ENCODE data around the gene MAPK11. TPM values are rescaled to one million over a fixed set of nuclear protein-coding genes. Genes with fewer than 3 reads are reported as not detected.
A peak's percentile ranks its signal among the peaks of the same experiment; 100 is the strongest.

MAPK11 gene
- total RNA-seq, 2 donors from 2014 or later: 11.4 to 14.1 TPM

- no peaks in the 10 kb centered on the region for H3K9me3 ChIP-seq
- H3K36me3 ChIP-seq: no peaks in the 10 kb centered on the region
- TF ChIP-seq CTCF (IDR thresholded peaks at IDR 0.05) (no peak), POLR2A (IDR thresholded peaks at IDR 0.05) (no peak), POLR2AphosphoS5 (IDR thresholded peaks at IDR 0.05) (no peak)
- intact Hi-C loops (cut with DNase I): no loop called here
- H3K4me1 ChIP-seq (replicated peaks): peaks cover 4% of the 10 kb centered on the region
- H3K27me3 ChIP-seq (replicated peaks; ENCODE audit: insufficient read depth): no peaks in the 10 kb centered on the region
- no peak for DNase-seq (ENCODE audit: low spot score)
- 2% methylated on average over 20 of the region's 92 CpGs for WGBS
- H3K27ac ChIP-seq: peak overlapping the region; percentile 42 to 51
- H3K4me3 ChIP-seq: peak overlapping the region; percentile 43 to 49
Measured at GRCh38 chr22:50260801-50261614, 9.2 kb downstream of the MAPK11 start.

- WGBS: 35% methylated on average over 11 of the region's 11 CpGs
- intact Hi-C loops (cut with DNase I): no loop called here
- no peaks in the 10 kb centered on the region for H3K36me3 ChIP-seq
- peaks cover 4% of the 10 kb centered on the region for H3K4me1 ChIP-seq (replicated peaks)
- DNase-seq (ENCODE audit: low spot score): no peak
- peak overlapping the region; percentile 43 to 49 for H3K4me3 ChIP-seq
- TF ChIP-seq POLR2AphosphoS5 (IDR thresholded peaks at IDR 0.05) (no peak), POLR2A (IDR thresholded peaks at IDR 0.05) (no peak), CTCF (IDR thresholded peaks at IDR 0.05) (no peak)
- no peaks in the 10 kb centered on the region for H3K27me3 ChIP-seq (replicated peaks; ENCODE audit: insufficient read depth)
- H3K27ac ChIP-seq: no peak overlapping the region
- no peaks in the 10 kb centered on the region for H3K9me3 ChIP-seq
Measured at GRCh38 chr22:50260434-50260800, 9.8 kb downstream of the MAPK11 start.

GRCh38 chr22:50259302-50259701 is 10.9 kb downstream of the MAPK11 start:
- Histone ChIP-seq H3K9me3 (no peaks in the 10 kb centered on the region), H3K27me3 (replicated peaks; ENCODE audit: insufficient read depth) (no peaks in the 10 kb centered on the region), H3K36me3 (no peaks in the 10 kb centered on the region), H3K27ac (no peak overlapping the region), H3K4me1 (replicated peaks) (peaks cover 4% of the 10 kb centered on the region), H3K4me3 (no peak overlapping the region)
- no peak for TF ChIP-seq CTCF (IDR thresholded peaks at IDR 0.05)
- TF ChIP-seq POLR2AphosphoS5 (IDR thresholded peaks at IDR 0.05): no peak
- TF ChIP-seq POLR2A (IDR thresholded peaks at IDR 0.05): no peak
- DNase-seq (ENCODE audit: low spot score): no peak
- intact Hi-C loops (cut with DNase I): no loop called here
- WGBS: 90% methylated on average over 15 of the region's 15 CpGs

- 80% methylated on average over 24 of the region's 24 CpGs for WGBS
- Histone ChIP-seq H3K36me3 (no peaks in the 10 kb centered on the region), H3K4me1 (replicated peaks) (peaks cover 4% of the 10 kb centered on the region), H3K4me3 (no peak overlapping the region), H3K9me3 (no peaks in the 10 kb centered on the region), H3K27ac (no peak overlapping the region), H3K27me3 (replicated peaks; ENCODE audit: insufficient read depth) (no peaks in the 10 kb centered on the region)
- no peak for DNase-seq (ENCODE audit: low spot score)
- no peak for TF ChIP-seq CTCF (IDR thresholded peaks at IDR 0.05)
- TF ChIP-seq POLR2A (IDR thresholded peaks at IDR 0.05): no peak
- TF ChIP-seq POLR2AphosphoS5 (IDR thresholded peaks at IDR 0.05): no peak
- intact Hi-C loops (cut with DNase I): no loop called here
Measured at GRCh38 chr22:50258361-50259292, 11.6 kb downstream of the MAPK11 start.

Measured in prostate gland (tissue), 2 donors.